H9 (cell line): Measurements from ENCODE around the gene CNGB1. TPM values are rescaled to one million over a fixed set of nuclear protein-coding genes. Genes with fewer than 3 reads are reported as not detected.

ENCODE experiments used
- DNase-seq: peaks from one replicate; pipeline ENCODE4 v3.0.0-alpha.2; 2017
- H2AFZ ChIP-seq: one replicate; pipeline ENCODE4 v1.6.1; 2013; ENCODE audit warnings: mild to moderate bottlenecking, low read length, control low read depth, moderate library complexity
- H2AK5ac ChIP-seq: 2 replicates; pipeline ENCODE4 v1.6.1; 2013; ENCODE audit warnings: low read length, control low read depth, mixed read lengths; ENCODE audit not compliant: insufficient read length
- H2BK120ac ChIP-seq: one replicate; pipeline ENCODE4 v1.6.1; 2013; ENCODE audit warnings: low read depth, mild to moderate bottlenecking, low read length, control low read depth, inconsistent platforms; ENCODE audit not compliant: poor library complexity, severe bottlenecking
- H2BK12ac ChIP-seq: 2 replicates; pipeline ENCODE4 v1.6.1; 2013; ENCODE audit warnings: low read length, control low read depth, mixed read lengths, low read depth; ENCODE audit not compliant: insufficient read length
- H2BK15ac ChIP-seq: 2 replicates; pipeline ENCODE4 v1.6.1; 2013; ENCODE audit warnings: low read depth, low read length, control low read depth
- H2BK20ac ChIP-seq: one replicate; pipeline ENCODE4 v1.6.1; 2013; ENCODE audit warnings: low read depth, mild to moderate bottlenecking, low read length, control low read depth, inconsistent platforms; ENCODE audit not compliant: poor library complexity, severe bottlenecking
- H2BK5ac ChIP-seq: 2 replicates; pipeline ENCODE4 v1.6.1; 2013; ENCODE audit warnings: low read length, control low read depth, mixed read lengths; ENCODE audit not compliant: insufficient read length
- H3K14ac ChIP-seq: 2 replicates; pipeline ENCODE4 v1.6.1; 2013; ENCODE audit warnings: low read length, control low read depth; ENCODE audit not compliant: insufficient read depth
- H3K18ac ChIP-seq: 2 replicates; pipeline ENCODE4 v1.6.1; 2013; ENCODE audit warnings: low read depth, mild to moderate bottlenecking, mixed read lengths, low read length, control low read depth; ENCODE audit not compliant: insufficient read length
- H3K23ac ChIP-seq: 2 replicates; pipeline ENCODE4 v1.6.1; 2013; ENCODE audit warnings: low read length, control low read depth, mixed read lengths, low read depth; ENCODE audit not compliant: insufficient read length
- H3K23me2 ChIP-seq: 2 replicates; pipeline ENCODE4 v1.6.1; 2013; ENCODE audit warnings: low read depth, mild to moderate bottlenecking, mixed read lengths, low read length, control low read depth; ENCODE audit not compliant: insufficient read length, poor library complexity, severe bottlenecking
- H3K27ac ChIP-seq: 2 replicates; pipeline ENCODE4 v1.5.1; 2013; ENCODE audit warnings: low read length, control low read depth, mixed read lengths, low read depth; ENCODE audit not compliant: insufficient read length
- H3K27me3 ChIP-seq: 2 replicates; pipeline ENCODE4 v1.6.1; 2013; ENCODE audit warnings: low read length, control low read depth, inconsistent platforms; ENCODE audit not compliant: insufficient read depth
- H3K4ac ChIP-seq: 2 replicates; pipeline ENCODE4 v1.6.1; 2013; ENCODE audit warnings: low read depth, mild to moderate bottlenecking, control low read depth, inconsistent platforms, low read length, moderate library complexity
- H3K4me1 ChIP-seq: 2 replicates; pipeline ENCODE4 v1.6.1; 2013; ENCODE audit warnings: low read length, control low read depth, inconsistent platforms; ENCODE audit not compliant: insufficient read depth
- H3K4me2 ChIP-seq: 2 replicates; pipeline ENCODE4 v1.6.1; 2013; ENCODE audit warnings: low read length, control low read depth, mixed read lengths; ENCODE audit not compliant: insufficient read length, insufficient read depth
- H3K56ac ChIP-seq: 2 replicates; pipeline ENCODE4 v1.6.1; 2013; ENCODE audit warnings: low read depth, mild to moderate bottlenecking, mixed read lengths, low read length, control low read depth; ENCODE audit not compliant: insufficient read length
- H3K79me1 ChIP-seq: 2 replicates; pipeline ENCODE4 v1.6.1; 2013; ENCODE audit warnings: low read depth, mild to moderate bottlenecking, moderate library complexity, low read length, control low read depth, inconsistent platforms; ENCODE audit not compliant: insufficient read depth, poor library complexity, severe bottlenecking
- H3K79me2 ChIP-seq: 2 replicates; pipeline ENCODE4 v1.6.1; 2013; ENCODE audit warnings: low read length, control low read depth, inconsistent platforms; ENCODE audit not compliant: insufficient read depth
- H3K9ac ChIP-seq: 2 replicates; pipeline ENCODE4 v1.6.1; 2013; ENCODE audit warnings: low read length, control low read depth, mixed read lengths; ENCODE audit not compliant: insufficient read length; ENCODE audit errors: extremely low read depth
- H3K9me3 ChIP-seq: one replicate; pipeline ENCODE4 v1.6.1; 2013; ENCODE audit warnings: low read depth, low read length, inconsistent platforms; ENCODE audit not compliant: control insufficient read depth
- H3T11ph ChIP-seq: one replicate; pipeline ENCODE4 v1.6.1; 2013; ENCODE audit warnings: mild to moderate bottlenecking, low read length, control low read depth, inconsistent platforms
- H4K20me1 ChIP-seq: one replicate; pipeline ENCODE4 v1.6.1; 2013; ENCODE audit not compliant: control insufficient read depth, insufficient read length, insufficient read depth
- H4K5ac ChIP-seq: 2 replicates; pipeline ENCODE4 v1.6.1; 2013; ENCODE audit warnings: low read depth, mild to moderate bottlenecking, mixed read lengths, low read length, control low read depth; ENCODE audit not compliant: insufficient read length
- H4K8ac ChIP-seq: replicated peaks from 2 replicates; pipeline ENCODE4 v1.6.1; 2013; ENCODE audit warnings: low read length, control low read depth, mixed read lengths, low read depth; ENCODE audit not compliant: insufficient read length
- H4K91ac ChIP-seq: 2 replicates; pipeline ENCODE4 v1.6.1; 2013; ENCODE audit warnings: low read depth, mild to moderate bottlenecking, moderate library complexity, mixed read lengths, low read length, control low read depth; ENCODE audit not compliant: insufficient read length
- H3K27ac Mint-ChIP-seq, 3 experiments: 2 replicates in 2 of 3; 3 replicates in 1 of 3; pipeline ENCODE4 v1.8.0; 2020 to 2021; ENCODE audit warnings: mixed read lengths in 3 of 3, mild to moderate bottlenecking in 1 of 3, moderate library complexity in 1 of 3
- H3K27me3 Mint-ChIP-seq: 2 replicates; pipeline ENCODE4 v1.8.0; 2021; ENCODE audit warnings: low read depth, mild to moderate bottlenecking, moderate library complexity, mixed read lengths
- H3K36me3 Mint-ChIP-seq, 3 experiments: 2 replicates in 2 of 3; 3 replicates in 1 of 3; pipeline ENCODE4 v1.8.0; 2020 to 2021; ENCODE audit warnings: low read depth in 3 of 3, mixed read lengths in 3 of 3; ENCODE audit not compliant: insufficient read depth in 1 of 3
- H3K4me1 Mint-ChIP-seq, 2 experiments: 2 replicates each; pipeline ENCODE4 v1.8.0; 2020; ENCODE audit warnings: mixed read lengths in 2 of 2
- H3K4me3 Mint-ChIP-seq, 2 experiments: 2 replicates in 1 of 2; 3 replicates in 1 of 2; pipeline ENCODE4 v1.8.0; 2020 to 2021; ENCODE audit warnings: mild to moderate bottlenecking in 2 of 2, mixed read lengths in 2 of 2, moderate library complexity in 1 of 2
- H3K9me3 Mint-ChIP-seq, 2 experiments: 2 replicates in 1 of 2; 3 replicates in 1 of 2; pipeline ENCODE4 v1.8.0; 2020; ENCODE audit warnings: mild to moderate bottlenecking in 2 of 2, mixed read lengths in 2 of 2, moderate library complexity in 1 of 2
- CTCF ChIP-seq: fragments of 200-600 bp; sonication (generic); conservative IDR thresholded peaks from 3 replicates; pipeline ENCODE4 v1.8.0; 2021; ENCODE audit warnings: antibody characterized with exemption, mild to moderate bottlenecking
- WGBS: extraction: QIAGEN DNeasy Blood & Tissue Kit; methylation state at CpG from one replicate; pipeline ENCODE4 v1.1.7; 2013; ENCODE audit warnings: missing lambda C conversion rate, low lambda C conversion rate, mixed read lengths; ENCODE audit not compliant: insufficient read length; ENCODE audit errors: extremely low coverage; 5-methylcytosine and 5-hydroxymethylcytosine counted together
- total RNA-seq: library from RNA; stranded (reverse); gene quantifications from 2 replicates; pipeline ENCODE4 v1.2.1, GENCODE V29; 2021

Gene CNGB1
- total RNA-seq, 1 experiment from 2014 or later = not detected

- no peak overlapping the region for H3K9ac ChIP-seq
- no peak overlapping the region for H3K4me3 Mint-ChIP-seq
- no peak overlapping the region for H3K18ac ChIP-seq
- H3K4me1 Mint-ChIP-seq = peaks cover 3 to 9% of the 10 kb centered on the region in 2 experiments; a peak in 3 of 4 replicates
- no peak overlapping the region for H3K4ac ChIP-seq
- H2BK5ac ChIP-seq = no peak overlapping the region
- H2AFZ ChIP-seq = no peak overlapping the region
- no peak for DNase-seq
- H3K27ac ChIP-seq = no peak overlapping the region
- no peak overlapping the region for H3K56ac ChIP-seq
- no peak overlapping the region for H4K8ac ChIP-seq
- H3K23ac ChIP-seq = no peak overlapping the region
- H4K20me1 ChIP-seq = no peaks in the 10 kb centered on the region
- H4K5ac ChIP-seq = no peak overlapping the region
- H3K9me3 ChIP-seq = no peaks in the 10 kb centered on the region
- H3T11ph ChIP-seq = no peak overlapping the region
- H3K23me2 ChIP-seq = peaks cover 16% of the 10 kb centered on the region
- H3K4me1 ChIP-seq = no peaks in the 10 kb centered on the region
- no peak overlapping the region for H2BK120ac ChIP-seq
- H2BK20ac ChIP-seq = no peak overlapping the region
- H3K9me3 Mint-ChIP-seq = no peaks in the 10 kb centered on the region
- H2BK12ac ChIP-seq = no peak overlapping the region
- H3K4me2 ChIP-seq = no peak overlapping the region
- H3K14ac ChIP-seq = no peak overlapping the region
- H2AK5ac ChIP-seq = no peak overlapping the region
- H3K36me3 Mint-ChIP-seq = no peaks in the 10 kb centered on the region; a peak in 1 of 7 replicates
- H3K27me3 ChIP-seq = peaks cover 11% of the 10 kb centered on the region; the same call in 1 of the 2 replicates
- H3K27ac Mint-ChIP-seq = no peak overlapping the region; a peak in 1 of 7 replicates
- no CpG with 5 or more reads among the region's 8 CpGs for WGBS
- no peak overlapping the region for H4K91ac ChIP-seq
- no peak overlapping the region for H2BK15ac ChIP-seq
- H3K79me2 ChIP-seq = no peaks in the 10 kb centered on the region
- no peak for TF ChIP-seq CTCF
- H3K79me1 ChIP-seq = no peaks in the 10 kb centered on the region
- peaks cover 54% of the 10 kb centered on the region for H3K27me3 Mint-ChIP-seq
These were observed 16.7 kb upstream of the CNGB1 start for GRCh38 chr16:57987441-57988177.
